ENCODE results near the gene MXI1. TPM values are rescaled to one million over a fixed set of nuclear protein-coding genes. Genes with fewer than 3 reads are reported as not detected.

The MXI1 gene
- total and polyA plus RNA-seq, 7 donors, result 52.2 to 148 (median 92.0) TPM

DNA sequence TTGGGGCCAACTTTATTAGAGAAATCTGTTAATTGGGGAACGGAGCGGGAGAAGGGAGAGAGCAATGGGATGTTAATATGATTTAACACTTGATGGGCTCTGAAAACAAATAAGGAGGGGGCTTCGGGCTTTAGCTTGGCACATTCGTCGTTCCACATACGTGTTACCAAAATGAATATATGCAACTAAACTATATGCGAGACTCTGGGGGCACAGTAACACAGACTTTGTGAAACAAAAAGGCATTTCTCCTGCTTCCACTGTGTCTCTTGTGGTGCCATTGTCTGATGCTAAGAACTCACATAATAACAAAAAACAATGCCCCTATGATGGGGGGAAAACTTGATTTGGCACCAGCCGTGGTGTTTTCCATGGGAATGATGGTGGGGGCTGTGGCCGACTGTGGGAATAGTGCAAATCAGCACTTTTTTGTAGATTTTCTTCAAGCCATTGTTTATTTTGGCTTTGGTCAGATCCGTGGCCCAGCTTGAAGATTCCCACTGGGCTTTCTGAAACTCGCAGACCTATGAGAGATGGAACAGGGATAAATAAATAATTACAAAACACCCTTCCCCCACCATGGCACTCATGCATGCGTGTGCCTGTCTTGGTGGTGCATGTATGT, 2.2 kb upstream of the MXI1 start:
- intact Hi-C loops (cut with DNase I), result loop anchor here (5.0 kb wide), 1 partner anchor 198 kb away; the partner anchor contains the start of gene ADD3
- H3K27ac ChIP-seq, result no peak overlapping the region
- no peak for TF ChIP-seq EP300 (IDR thresholded peaks at IDR 0.05)
- TF ChIP-seq POLR2A (IDR thresholded peaks at IDR 0.05), result no peak
- no peak overlapping the region for H3K4me3 ChIP-seq
- DNase-seq, result no peak
- WGBS, 2 donors, result 88 to 92% methylated on average over 12 of the region's 12 CpGs
- H3K9me3 ChIP-seq, result no peaks in the 10 kb centered on the region
- no peaks in the 10 kb centered on the region for H3K27me3 ChIP-seq
- no peaks in the 10 kb centered on the region for H3K36me3 ChIP-seq
- H3K4me1 ChIP-seq, result peaks cover 0 to 10% (median 8%) of the 10 kb centered on the region in 4 donors

DNA sequence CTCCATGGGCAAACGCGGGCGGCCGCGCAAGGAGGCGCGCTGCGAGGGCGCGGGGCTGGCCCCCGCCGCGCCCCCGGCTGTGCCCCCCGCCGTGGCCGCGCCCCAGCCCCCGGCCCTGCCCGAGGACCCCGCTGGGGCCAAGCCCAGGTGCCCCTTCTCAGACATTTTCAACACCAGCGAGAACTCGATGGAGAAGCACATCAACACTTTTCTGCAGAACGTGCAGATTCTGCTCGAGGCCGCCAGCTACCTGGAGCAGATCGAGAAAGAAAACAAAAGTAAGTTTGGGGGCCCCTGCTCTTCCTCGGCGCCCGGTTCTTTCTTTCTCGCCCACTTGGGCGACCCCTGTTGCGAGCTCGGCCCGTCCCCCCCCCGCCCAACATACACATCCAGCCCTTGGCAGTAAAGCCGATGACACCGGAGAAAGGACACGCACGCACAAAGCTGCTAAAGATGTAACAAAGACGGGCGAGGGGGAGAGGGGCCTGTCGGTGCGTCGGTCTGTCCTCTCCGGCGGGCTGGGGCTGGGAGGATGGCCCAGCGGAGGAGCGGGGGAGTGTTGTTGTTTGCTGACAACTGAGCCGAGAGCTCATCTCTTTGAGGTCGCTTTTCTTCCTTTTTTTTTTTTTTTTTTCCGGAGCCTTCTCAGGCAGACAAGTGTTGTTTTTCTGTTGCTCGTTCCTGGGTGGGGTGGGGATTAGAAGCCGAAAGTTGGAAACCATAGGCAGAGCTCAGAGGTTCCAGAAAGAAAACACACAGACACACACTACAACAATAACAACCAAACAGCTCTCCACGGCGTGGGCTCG, 604 bp downstream of the MXI1 start:
- Histone ChIP-seq H3K27ac (peak overlapping the region; percentile 94 to 100 (median 98)), H3K4me1 (peaks cover 0 to 24% (median 20%) of the 10 kb centered on the region in 4 donors), H3K27me3 (no peaks in the 10 kb centered on the region), H3K9me3 (no peaks in the 10 kb centered on the region), H3K4me3 (peak overlapping the region; percentile 62 to 92 (median 76)), H3K36me3 (no peaks in the 10 kb centered on the region)
- 0 to 1% methylated on average over 57 of the region's 57 CpGs for WGBS, 2 donors
- DNase-seq, result peak; percentile 77
- TF ChIP-seq POLR2AphosphoS5 (IDR thresholded peaks at IDR 0.05) (peak in 1 of 4 donors; percentile 18), EP300 (IDR thresholded peaks at IDR 0.05) (no peak), POLR2A (IDR thresholded peaks at IDR 0.05) (no peak)
- TF ChIP-seq, protein P1, sequence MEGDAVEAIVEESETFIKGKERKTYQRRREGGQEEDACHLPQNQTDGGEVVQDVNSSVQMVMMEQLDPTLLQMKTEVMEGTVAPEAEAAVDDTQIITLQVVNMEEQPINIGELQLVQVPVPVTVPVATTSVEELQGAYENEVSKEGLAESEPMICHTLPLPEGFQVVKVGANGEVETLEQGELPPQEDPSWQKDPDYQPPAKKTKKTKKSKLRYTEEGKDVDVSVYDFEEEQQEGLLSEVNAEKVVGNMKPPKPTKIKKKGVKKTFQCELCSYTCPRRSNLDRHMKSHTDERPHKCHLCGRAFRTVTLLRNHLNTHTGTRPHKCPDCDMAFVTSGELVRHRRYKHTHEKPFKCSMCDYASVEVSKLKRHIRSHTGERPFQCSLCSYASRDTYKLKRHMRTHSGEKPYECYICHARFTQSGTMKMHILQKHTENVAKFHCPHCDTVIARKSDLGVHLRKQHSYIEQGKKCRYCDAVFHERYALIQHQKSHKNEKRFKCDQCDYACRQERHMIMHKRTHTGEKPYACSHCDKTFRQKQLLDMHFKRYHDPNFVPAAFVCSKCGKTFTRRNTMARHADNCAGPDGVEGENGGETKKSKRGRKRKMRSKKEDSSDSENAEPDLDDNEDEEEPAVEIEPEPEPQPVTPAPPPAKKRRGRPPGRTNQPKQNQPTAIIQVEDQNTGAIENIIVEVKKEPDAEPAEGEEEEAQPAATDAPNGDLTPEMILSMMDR (IDR thresholded peaks at IDR 0.05), result no peak
- intact Hi-C loops (cut with DNase I), result loop anchor here (1.0 to 5.0 kb wide), 2 partner anchors 71 to 201 kb away; partner anchors contain the start of gene ADD3

DNA sequence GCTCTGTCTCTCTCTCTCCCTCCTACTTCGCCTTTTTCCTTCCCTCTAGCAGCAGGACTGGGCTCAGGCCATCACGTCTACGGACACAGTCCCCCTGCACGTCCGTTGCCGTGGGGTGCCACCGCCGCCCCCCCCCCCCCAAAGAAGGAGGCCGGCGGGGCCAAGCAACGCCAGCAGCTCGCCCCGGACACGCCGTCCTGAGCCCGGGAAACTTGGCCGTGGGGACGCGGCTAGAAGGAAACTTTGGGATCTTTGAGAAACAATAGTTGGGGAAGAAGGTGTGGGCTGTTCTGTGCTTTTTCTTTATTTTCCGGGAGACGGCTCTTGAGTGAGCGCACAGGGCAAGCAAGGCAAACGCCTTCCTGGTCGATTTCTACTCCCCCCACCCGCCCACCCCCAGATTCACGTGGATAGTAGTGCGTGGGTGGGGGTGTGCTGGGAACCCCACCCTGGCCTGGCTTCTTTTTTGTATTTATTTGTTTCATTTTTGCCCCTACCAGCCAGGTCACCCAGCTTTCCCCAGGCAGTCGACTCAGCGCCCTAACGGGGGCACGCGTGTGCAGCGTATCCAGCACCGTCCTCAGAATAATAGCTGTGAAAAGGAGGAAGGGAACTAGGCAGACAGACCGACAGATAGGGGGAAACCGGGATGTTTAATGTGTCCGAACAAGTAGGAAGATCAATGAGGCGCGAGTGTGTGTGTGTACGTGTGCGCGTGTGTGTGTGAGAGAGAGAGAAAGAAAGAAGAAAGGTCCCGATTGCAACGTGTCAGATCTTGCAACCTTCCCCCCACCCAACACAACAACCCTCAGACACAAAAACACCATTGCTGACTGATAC, 1.4 kb downstream of the MXI1 start:
- H3K4me1 ChIP-seq, result peaks cover 0 to 26% (median 22%) of the 10 kb centered on the region in 4 donors
- 0% methylated on average over 44 of the region's 44 CpGs for WGBS, 2 donors
- no peak for TF ChIP-seq EP300 (IDR thresholded peaks at IDR 0.05)
- TF ChIP-seq, protein P1 (IDR thresholded peaks at IDR 0.05), result peak in 1 of 4 experiments; percentile 13
- TF ChIP-seq POLR2AphosphoS5 (IDR thresholded peaks at IDR 0.05), result peak in 2 of 4 donors; percentile 2 to 3
- no peaks in the 10 kb centered on the region for H3K36me3 ChIP-seq
- peak overlapping the region; percentile 94 to 100 (median 98) for H3K27ac ChIP-seq
- peak overlapping the region; percentile 62 to 92 (median 76) for H3K4me3 ChIP-seq
- peak; percentile 75 for DNase-seq
- H3K9me3 ChIP-seq, result no peaks in the 10 kb centered on the region
- no peaks in the 10 kb centered on the region for H3K27me3 ChIP-seq
- intact Hi-C loops (cut with DNase I), result loop anchor here (1.0 to 5.0 kb wide), 4 partner anchors 17 to 202 kb away; partner anchors contain the start of gene ADD3

DNA sequence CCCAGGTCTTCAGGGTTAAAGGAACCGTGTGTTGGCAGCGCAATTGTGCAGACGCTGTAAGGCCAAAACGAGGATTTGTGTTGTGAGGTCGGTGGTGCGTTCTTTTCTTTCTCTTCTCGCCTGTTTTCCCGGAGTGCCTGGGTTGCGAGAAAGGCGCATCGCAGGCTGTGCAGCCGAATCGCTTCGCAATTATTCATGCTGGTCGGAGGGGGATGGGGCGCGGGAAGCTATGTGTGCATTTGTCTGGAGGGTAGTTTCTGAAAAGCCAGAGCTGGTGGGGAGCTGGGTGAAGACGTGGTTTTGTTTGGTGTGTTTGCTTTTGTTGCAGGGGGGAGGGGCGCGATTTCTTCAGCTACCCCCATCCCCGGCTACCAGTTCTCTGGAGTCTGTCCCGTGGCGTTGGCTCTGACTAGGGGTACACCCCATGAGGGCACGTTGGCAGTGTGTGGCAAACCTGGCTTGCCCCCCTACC, 2.1 kb downstream of the MXI1 start:
- Histone ChIP-seq H3K27ac (peak overlapping the region; percentile 94 to 100 (median 98)), H3K27me3 (no peaks in the 10 kb centered on the region), H3K4me3 (peak overlapping the region; percentile 62 to 92 (median 76)), H3K4me1 (peaks cover 0 to 33% (median 28%) of the 10 kb centered on the region in 4 donors), H3K9me3 (no peaks in the 10 kb centered on the region), H3K36me3 (no peaks in the 10 kb centered on the region)
- intact Hi-C loops (cut with DNase I), result loop anchor here (1.0 to 5.0 kb wide), 3 partner anchors 17 to 202 kb away; partner anchors contain the start of gene ADD3
- peak; percentile 89 for DNase-seq
- 0 to 1% methylated on average over 24 of the region's 24 CpGs for WGBS, 2 donors
- TF ChIP-seq, protein P1 (IDR thresholded peaks at IDR 0.05), result no peak
- TF ChIP-seq POLR2A (IDR thresholded peaks at IDR 0.05) (peak in 1 of 2 donors; percentile 29), POLR2AphosphoS5 (IDR thresholded peaks at IDR 0.05) (peak; percentile 9 to 50 (median 36)), EP300 (IDR thresholded peaks at IDR 0.05) (no peak)

All from sigmoid colon (tissue), 7 donors.